Uterus (tissue), 4 donors: Measurements from ENCODE around the gene SHB. TPM values are rescaled to one million over a fixed set of nuclear protein-coding genes. Genes with fewer than 3 reads are reported as not detected.

Source experiments
- DNase-seq, 2 donors: peaks; one replicate each; pipeline ENCODE4 v3.0.0-alpha.2; 2019 to 2020
- H3K27ac ChIP-seq, 2 donors: fragments of 200-600 bp; sonication (generic); 1 replicate in 1 of 2; 2 replicates in 1 of 2; pipeline ENCODE4 v1.5.1; 2016 to 2018
- H3K27me3 ChIP-seq, 2 donors: fragments of 200-600 bp; sonication (generic); one replicate each; pipeline ENCODE4 v1.5.1; 2018 to 2019; ENCODE audit warnings: control low read depth in 1 of 2
- H3K36me3 ChIP-seq, 2 donors: fragments of 200-600 bp; sonication (generic); one replicate each; pipeline ENCODE4 v1.5.1; 2019; ENCODE audit warnings: control low read depth in 1 of 2
- H3K4me1 ChIP-seq, 2 donors: fragments of 200-600 bp; sonication (generic); one replicate each; pipeline ENCODE4 v1.5.1; 2018 to 2019; ENCODE audit warnings: control low read depth in 1 of 2
- H3K4me3 ChIP-seq, 2 donors: fragments of 200-600 bp; sonication (generic); 1 replicate in 1 of 2; 2 replicates in 1 of 2; pipeline ENCODE4 v1.5.1; 2018 to 2019; ENCODE audit warnings: mild to moderate bottlenecking in 1 of 2
- H3K9me3 ChIP-seq, 2 donors: fragments of 200-600 bp; sonication (generic); one replicate each; pipeline ENCODE4 v1.5.1; 2019; ENCODE audit warnings: control low read depth in 1 of 2
- POLR2A ChIP-seq, 2 donors: fragments of 450-650 bp; IDR thresholded peaks; one replicate each; pipeline ENCODE4 v1.6.1; 2016; ENCODE audit warnings: antibody characterized with exemption in 2 of 2, mild to moderate bottlenecking in 1 of 2, moderate library complexity in 1 of 2
- intact Hi-C: fragments of 100-400 bp; cut with DNase I; formaldehyde crosslinking; loops from one replicate; pipeline ENCODE4 v1.15.1; 2023; ENCODE audit warnings: low total_unique reads
- total RNA-seq, 4 donors: library from RNA; depleted of rRNA in 3 of 4; stranded (reverse); fragments of >200 nt in 3 of 4; gene quantifications; one replicate each; pipeline versions ENCODE4 v1.1.0 to v1.2.4, GENCODE V29; 2014 to 2023
- TF ChIP-seq, protein P1 (sequence below), 4 experiments: fragments of 200-600 bp in 2 of 4; fragments of 450-650 bp in 2 of 4; sonication (generic) in 2 of 4; IDR thresholded peaks; one replicate each; pipeline ENCODE4 v1.5.1; 2016 to 2019; ENCODE audit warnings: antibody characterized with exemption in 4 of 4, mild to moderate bottlenecking in 2 of 4, moderate library complexity in 1 of 4
- donor health status: DM: yes; HTN: yes; CAD: no.

SHB gene
- total RNA-seq, 4 donors from 2014 or later = 3.5 to 19.6 (median 7.3) TPM

DNA sequence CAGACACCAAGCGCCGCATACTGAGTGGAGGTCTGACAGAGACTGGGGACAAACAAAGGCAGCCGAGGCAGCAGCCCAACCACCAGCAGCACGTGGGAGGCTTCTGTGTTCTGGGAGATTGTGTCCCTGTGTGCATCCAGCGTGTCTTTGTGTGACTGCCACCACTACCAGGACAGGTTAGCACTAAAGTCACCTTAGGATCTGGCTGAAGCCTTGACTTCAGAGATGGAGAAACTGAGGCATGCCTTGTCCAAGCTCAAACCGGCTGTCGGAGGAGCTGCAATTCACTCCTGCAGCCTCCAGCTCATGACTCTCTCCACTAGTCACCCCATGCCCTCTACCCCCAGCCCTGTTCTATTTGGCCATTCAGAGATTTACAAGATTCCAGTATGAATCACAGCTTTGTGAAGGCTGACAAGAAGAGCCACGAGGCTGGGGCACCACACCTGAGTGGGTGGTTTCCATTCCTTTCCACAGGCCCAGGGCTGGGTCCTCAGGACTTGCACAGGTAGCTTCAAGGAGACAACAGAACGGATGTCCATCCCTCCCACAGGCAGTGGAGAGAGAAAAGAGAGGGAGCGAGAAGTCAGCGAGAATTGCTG lies 69.3 kb downstream of the SHB start:
- intact Hi-C loops = no loop called here
- Histone ChIP-seq H3K36me3 (no peaks in the 10 kb centered on the region), H3K27ac (no peak overlapping the region), H3K27me3 (no peaks in the 10 kb centered on the region), H3K4me1 (no peaks in the 10 kb centered on the region), H3K9me3 (no peaks in the 10 kb centered on the region), H3K4me3 (no peak overlapping the region)
- no peak for TF ChIP-seq POLR2A (IDR thresholded peaks at IDR 0.05)
- TF ChIP-seq, protein P1, sequence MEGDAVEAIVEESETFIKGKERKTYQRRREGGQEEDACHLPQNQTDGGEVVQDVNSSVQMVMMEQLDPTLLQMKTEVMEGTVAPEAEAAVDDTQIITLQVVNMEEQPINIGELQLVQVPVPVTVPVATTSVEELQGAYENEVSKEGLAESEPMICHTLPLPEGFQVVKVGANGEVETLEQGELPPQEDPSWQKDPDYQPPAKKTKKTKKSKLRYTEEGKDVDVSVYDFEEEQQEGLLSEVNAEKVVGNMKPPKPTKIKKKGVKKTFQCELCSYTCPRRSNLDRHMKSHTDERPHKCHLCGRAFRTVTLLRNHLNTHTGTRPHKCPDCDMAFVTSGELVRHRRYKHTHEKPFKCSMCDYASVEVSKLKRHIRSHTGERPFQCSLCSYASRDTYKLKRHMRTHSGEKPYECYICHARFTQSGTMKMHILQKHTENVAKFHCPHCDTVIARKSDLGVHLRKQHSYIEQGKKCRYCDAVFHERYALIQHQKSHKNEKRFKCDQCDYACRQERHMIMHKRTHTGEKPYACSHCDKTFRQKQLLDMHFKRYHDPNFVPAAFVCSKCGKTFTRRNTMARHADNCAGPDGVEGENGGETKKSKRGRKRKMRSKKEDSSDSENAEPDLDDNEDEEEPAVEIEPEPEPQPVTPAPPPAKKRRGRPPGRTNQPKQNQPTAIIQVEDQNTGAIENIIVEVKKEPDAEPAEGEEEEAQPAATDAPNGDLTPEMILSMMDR (IDR thresholded peaks at IDR 0.05) = no peak
- no peak for DNase-seq

GRCh38 chr9:37998881-37999587 lies 70.0 kb downstream of the SHB start:
- no peak overlapping the region for H3K4me3 ChIP-seq
- no peak overlapping the region for H3K27ac ChIP-seq
- H3K4me1 ChIP-seq = no peaks in the 10 kb centered on the region
- no peak for DNase-seq
- H3K9me3 ChIP-seq = no peaks in the 10 kb centered on the region
- intact Hi-C loops = no loop called here
- no peaks in the 10 kb centered on the region for H3K27me3 ChIP-seq
- TF ChIP-seq, protein P1 (IDR thresholded peaks at IDR 0.05) = no peak
- no peak for TF ChIP-seq POLR2A (IDR thresholded peaks at IDR 0.05)
- H3K36me3 ChIP-seq = no peaks in the 10 kb centered on the region

DNA sequence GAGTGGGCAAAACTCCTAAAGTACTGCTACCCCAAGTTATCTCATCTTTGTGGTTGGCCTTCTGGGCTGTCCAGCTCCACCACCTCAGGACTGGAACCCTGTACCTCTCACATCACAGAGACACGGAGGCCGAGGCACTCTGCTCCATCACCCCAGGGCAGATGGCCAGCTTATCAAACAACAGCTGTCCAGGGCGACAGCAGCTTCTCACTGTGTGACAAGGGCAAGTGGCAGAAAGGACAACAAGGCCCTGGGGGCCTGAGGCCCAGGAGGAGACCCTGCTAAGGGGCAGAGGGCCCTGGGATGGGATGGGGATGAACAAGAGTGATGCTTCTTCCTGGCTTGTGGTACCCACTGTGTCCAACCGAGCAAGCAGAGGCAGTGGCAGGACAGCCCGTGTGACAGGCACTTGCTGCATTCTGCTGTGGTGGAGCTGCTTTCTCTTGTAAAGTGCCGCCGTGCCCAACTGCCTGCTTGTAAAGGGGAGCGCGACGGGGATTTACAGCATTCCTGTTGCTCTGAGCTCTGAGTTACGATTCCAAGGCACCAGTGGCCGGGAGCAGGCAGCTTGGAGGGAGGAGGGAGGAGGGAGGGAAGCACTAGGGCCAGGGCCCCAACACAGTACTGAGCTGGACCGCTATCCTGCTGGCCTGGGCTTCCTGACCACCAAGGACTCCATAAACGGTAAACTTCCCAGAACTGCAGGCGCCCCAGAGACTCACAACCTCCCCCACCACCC lies 71.2 kb downstream of the SHB start:
- H3K4me1 ChIP-seq = no peaks in the 10 kb centered on the region
- intact Hi-C loops = no loop called here
- no peaks in the 10 kb centered on the region for H3K27me3 ChIP-seq
- TF ChIP-seq, protein P1 (IDR thresholded peaks at IDR 0.05) = no peak
- TF ChIP-seq POLR2A (IDR thresholded peaks at IDR 0.05) = no peak
- H3K4me3 ChIP-seq = no peak overlapping the region
- H3K36me3 ChIP-seq = no peaks in the 10 kb centered on the region
- no peak overlapping the region for H3K27ac ChIP-seq
- H3K9me3 ChIP-seq = no peaks in the 10 kb centered on the region
- no peak for DNase-seq

DNA sequence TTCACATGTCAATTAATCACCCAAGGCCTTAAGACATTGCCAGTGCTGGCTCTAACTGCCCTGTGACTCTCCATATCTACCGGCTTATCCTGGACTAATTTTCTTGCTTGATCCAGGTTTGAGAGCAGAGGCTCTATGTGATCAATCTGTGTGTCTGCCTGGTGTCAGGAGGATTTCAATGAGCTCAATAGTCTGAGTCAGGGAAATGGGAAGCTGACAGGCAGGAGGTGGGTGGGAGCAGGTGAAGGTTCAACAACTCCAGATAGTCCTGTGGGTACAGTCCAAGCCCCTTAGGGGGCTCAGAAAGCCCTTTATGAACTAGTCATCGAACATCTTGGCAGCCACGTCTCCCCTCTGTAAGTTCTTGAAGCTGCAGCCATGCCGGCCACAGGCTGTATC lies 72.2 kb downstream of the SHB start:
- Histone ChIP-seq H3K27me3 (no peaks in the 10 kb centered on the region), H3K4me3 (no peak overlapping the region), H3K27ac (no peak overlapping the region), H3K4me1 (no peaks in the 10 kb centered on the region), H3K9me3 (no peaks in the 10 kb centered on the region), H3K36me3 (no peaks in the 10 kb centered on the region)
- no peak for DNase-seq
- intact Hi-C loops = no loop called here
- TF ChIP-seq, protein P1 (IDR thresholded peaks at IDR 0.05) = no peak
- TF ChIP-seq POLR2A (IDR thresholded peaks at IDR 0.05) = no peak
